ENCODE data around the gene BCL7A. TPM values are rescaled to one million over a fixed set of nuclear protein-coding genes. Genes with fewer than 3 reads are reported as not detected.

Gene BCL7A
- total RNA-seq, 1 donor from 2014 or later: 12.4 TPM

DNA sequence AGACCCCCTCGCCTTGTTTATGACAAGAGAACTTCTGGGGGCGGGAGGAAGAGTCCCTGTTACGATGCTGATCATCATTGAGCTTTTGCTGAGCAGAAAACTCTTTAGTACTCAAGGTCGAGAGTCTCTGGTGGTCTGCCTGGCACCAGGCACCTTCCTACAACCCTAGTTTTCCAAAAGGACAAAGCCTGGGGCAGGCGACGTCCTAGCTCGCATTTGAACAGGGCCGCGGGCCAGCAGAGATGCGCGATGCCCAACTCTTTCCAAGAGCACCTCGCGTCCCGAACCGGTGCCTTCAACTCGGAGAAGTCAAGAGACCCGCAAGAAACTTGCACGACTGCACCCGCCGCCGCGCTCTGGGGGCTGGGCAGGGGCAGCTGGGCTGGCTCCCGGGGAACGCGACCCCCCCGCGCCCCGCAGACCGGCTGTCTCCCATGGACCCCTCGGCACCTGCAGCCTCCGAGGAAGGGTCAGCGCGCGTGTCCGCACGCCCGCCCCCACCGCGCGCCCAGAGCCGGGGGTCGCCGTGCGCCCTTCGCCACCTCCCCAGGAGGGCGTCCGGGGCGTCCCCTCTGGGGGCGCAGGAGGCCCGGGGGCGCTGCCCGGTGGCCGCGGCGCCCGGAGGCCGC lies 377 bp upstream of the BCL7A start:
- H3K4me3 ChIP-seq (ENCODE audit: low read depth, low read length): peak overlapping the region; percentile 70
- TF ChIP-seq, protein P1, sequence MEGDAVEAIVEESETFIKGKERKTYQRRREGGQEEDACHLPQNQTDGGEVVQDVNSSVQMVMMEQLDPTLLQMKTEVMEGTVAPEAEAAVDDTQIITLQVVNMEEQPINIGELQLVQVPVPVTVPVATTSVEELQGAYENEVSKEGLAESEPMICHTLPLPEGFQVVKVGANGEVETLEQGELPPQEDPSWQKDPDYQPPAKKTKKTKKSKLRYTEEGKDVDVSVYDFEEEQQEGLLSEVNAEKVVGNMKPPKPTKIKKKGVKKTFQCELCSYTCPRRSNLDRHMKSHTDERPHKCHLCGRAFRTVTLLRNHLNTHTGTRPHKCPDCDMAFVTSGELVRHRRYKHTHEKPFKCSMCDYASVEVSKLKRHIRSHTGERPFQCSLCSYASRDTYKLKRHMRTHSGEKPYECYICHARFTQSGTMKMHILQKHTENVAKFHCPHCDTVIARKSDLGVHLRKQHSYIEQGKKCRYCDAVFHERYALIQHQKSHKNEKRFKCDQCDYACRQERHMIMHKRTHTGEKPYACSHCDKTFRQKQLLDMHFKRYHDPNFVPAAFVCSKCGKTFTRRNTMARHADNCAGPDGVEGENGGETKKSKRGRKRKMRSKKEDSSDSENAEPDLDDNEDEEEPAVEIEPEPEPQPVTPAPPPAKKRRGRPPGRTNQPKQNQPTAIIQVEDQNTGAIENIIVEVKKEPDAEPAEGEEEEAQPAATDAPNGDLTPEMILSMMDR (conservative IDR thresholded peaks at IDR 0.05; ENCODE audit: low read depth, low read length): no peak
- no peak for DNase-seq (ENCODE audit: low read depth)

DNA sequence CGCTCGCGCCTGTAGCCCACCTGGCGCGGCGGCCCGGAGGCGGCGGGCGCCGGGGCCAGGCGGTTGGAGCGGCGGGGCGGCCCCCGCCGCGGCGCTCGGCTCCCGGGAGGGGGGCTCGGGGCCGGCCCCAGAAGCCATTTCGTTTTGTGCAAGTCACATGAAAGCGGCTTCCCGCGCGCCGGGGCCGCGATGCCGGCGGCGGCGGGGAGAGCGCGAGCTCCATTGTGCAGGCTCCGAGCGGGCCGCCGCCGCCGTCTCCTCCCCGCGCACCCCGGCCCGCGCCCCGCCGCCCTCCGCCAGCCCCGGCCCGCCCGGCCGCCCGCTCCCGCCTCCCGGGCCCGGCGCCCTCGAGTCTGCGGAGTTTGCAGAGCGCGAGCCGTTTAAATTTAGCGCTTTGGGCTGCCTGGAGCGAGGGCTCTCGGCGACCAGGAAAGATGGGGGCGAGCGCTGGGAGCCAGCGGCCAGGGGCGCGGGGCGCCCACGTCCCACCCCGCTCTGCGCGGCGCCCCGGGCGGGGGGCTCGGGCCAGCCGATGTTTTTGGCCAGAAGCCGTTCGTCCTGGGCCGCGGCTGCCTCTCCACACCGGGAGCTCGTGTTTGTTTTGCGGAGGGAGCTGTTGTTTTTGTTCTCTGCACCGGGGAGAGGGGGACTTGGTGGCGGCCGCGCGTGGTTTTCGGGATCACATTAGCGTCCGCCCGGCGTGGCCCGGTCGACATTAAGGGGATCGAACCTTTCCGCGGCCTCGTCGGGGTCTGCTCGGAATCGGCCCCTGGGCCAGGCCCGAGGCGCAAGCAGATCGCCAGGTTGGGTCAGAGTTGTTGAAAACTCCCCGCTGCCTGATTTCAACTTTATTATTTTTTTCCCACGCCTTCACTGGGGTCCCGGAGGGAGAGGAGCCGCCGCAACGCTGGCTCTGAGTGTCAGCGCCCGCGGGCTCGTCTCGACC lies 982 bp downstream of the BCL7A start:
- H3K4me3 ChIP-seq (ENCODE audit: low read depth, low read length): peak overlapping the region; percentile 71
- no peak for DNase-seq (ENCODE audit: low read depth)
- TF ChIP-seq, protein P1 (conservative IDR thresholded peaks at IDR 0.05; ENCODE audit: low read depth, low read length): no peak

DNA sequence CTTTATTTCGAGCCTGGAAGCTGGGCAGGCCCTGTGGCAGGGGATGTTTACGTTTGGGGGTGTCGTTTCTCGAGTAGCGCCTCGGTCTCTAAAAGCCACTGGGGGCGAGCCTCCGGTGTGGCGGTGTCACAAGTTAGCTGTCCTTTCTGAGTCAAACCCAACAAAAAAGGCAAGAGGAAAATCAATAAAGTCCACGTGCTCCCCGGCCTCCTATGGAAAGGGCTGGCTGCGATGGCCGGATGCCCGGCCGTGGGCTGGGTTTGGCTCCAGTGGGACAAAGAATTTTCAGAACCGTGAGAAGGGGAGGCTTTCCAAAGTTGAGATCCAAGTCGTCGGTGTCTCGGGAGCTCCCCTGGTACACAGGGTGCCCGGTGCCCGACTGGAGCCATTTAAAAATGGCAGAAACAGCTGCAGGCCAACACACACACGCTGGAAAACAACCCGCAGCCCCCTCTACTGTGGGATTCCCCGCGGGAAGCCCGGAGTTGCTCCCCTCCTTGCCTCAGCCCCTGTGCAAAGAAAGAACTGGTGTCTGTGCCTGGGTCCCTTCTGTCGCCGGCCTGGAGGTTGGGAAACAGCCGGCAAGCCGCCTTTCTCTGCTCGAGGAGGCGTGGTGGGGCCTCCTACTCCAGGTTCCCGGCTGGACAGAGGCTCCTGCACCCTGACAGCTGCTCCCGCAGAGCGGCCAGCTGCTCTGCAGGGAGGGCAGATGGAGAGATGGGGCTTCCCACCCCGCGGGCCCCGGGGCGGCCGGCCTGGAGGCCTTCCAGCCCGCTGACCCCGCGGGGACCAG lies 1.9 kb downstream of the BCL7A start:
- peak overlapping the region; percentile 71 for H3K4me3 ChIP-seq (ENCODE audit: low read depth, low read length)
- TF ChIP-seq, protein P1 (conservative IDR thresholded peaks at IDR 0.05; ENCODE audit: low read depth, low read length): no peak
- no peak for DNase-seq (ENCODE audit: low read depth)

DNA sequence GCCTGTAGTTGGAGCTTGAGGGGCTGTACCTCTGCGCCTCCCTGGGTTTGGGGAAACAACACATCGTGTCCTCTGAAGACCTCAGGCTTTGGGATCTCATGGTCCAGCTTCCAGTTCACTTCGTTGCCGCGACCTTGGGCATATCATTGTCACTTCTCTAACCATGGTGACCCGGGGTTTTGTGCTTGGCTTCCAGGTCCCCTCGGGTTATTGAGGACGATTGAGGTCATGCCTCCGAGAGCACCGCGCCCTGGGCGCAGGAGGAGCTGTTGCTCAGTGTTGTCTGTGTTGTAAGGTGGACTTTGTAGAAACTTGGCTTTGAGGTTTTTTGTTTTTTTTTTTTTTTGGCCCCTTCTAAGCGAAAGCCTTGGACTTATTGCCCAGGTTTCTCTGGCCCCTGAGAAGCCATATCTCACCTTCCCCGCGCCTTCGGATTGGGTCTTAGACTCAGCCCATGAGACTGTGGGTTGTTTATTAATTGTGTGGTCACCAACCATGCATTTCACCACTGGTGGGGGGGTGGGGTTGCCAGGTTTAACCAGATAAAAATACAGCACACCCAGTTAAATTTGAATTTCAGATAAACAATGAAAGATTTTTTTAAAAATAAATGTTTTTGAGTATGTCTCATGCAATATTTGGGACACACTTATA lies 2.6 kb downstream of the BCL7A start:
- DNase-seq (ENCODE audit: low read depth): peak; percentile 81
- TF ChIP-seq, protein P1 (conservative IDR thresholded peaks at IDR 0.05; ENCODE audit: low read depth, low read length): no peak
- H3K4me3 ChIP-seq (ENCODE audit: low read depth, low read length): peak overlapping the region; percentile 71

DNA sequence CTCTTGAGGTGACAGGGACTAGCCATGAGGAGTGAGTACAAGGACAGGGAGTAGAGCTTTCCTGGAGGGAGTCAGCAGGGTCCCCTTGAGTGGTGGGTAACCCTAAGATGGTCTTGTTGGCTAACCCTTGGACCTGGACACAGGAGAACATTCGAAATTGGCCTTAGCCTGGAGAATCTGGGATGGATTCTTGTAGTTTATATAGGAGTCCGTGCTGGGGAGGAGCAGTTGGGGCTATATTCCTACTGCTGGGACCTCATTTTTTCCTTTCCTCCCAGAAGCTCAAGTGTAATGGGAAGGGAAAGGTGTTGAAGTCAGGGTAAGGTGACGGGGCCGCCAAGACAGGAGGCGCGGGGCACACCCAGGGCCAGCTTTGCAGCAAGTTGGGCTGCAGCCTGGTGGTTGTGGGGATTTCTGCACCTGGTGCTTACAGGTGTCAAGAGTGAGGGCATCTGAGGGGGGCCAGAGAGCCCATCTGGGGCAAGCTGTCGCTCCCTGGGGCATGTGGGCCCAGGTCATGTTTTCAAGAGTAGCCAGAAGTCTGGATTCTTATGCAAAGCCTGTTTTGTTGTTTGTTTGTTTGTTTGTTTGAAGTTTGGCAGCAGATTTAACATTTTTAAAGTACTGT lies 5.1 kb downstream of the BCL7A start:
- no peak overlapping the region for H3K4me3 ChIP-seq (ENCODE audit: low read depth, low read length)
- TF ChIP-seq, protein P1 (conservative IDR thresholded peaks at IDR 0.05; ENCODE audit: low read depth, low read length): no peak
- no peak for DNase-seq (ENCODE audit: low read depth)
